Caki2 (cell line): ENCODE measurements around the gene MARCOL. TPM values are rescaled to one million over a fixed set of nuclear protein-coding genes. Genes with fewer than 3 reads are reported as not detected.

Source experiments
- DNase-seq: peaks from one replicate; pipeline ENCODE4 v3.0.0-alpha.2; 2015; ENCODE audit warnings: low read depth
- in situ Hi-C: cut with HindIII; loops from 2 replicates; pipeline ENCODE4 v1.10.0; 2016; ENCODE audit warnings: low sequenced_read_pairs, low pct_unique_long_range_greater_than_20kb, mixed read lengths
- total RNA-seq: library from RNA; depleted of rRNA; stranded (reverse); fragments of >200 nt; shearing (Covaris generic); gene quantifications from 2 replicates; pipeline ENCODE4 v1.2.3, GENCODE V29; 2014; ENCODE audit warnings: low replicate concordance; rRNA removed

Gene MARCOL
- total RNA-seq: not detected in 2 replicates

- DNase-seq: no peak
- in situ Hi-C loops: no loop called here
Observed at GRCh38 chr5:148238418-148238794, at the start of gene MARCOL. Gene MARCOL, plus strand, starts transcription at chr5:148238525. Its CDS starts 73 bp downstream, at chr5:148238598.

GRCh38 chr5:148191010-148191409 is 47.3 kb upstream of the MARCOL start:
- in situ Hi-C loops: no loop called here
- no peak for DNase-seq

GRCh38 chr5:148193202-148193601 is 45.1 kb upstream of the MARCOL start:
- in situ Hi-C loops: no loop called here
- DNase-seq: no peak

GRCh38 chr5:148201151-148201550 is 37.2 kb upstream of the MARCOL start:
- DNase-seq: no peak
- in situ Hi-C loops: no loop called here

- DNase-seq: no peak
- in situ Hi-C loops: no loop called here
Observed at GRCh38 chr5:148202531-148203203, 35.7 kb upstream of the MARCOL start, which contains the start of gene SPINK6. Gene SPINK6, plus strand, starts transcription at chr5:148203042. Its CDS starts 55 bp downstream, at chr5:148203097.

- no peak for DNase-seq
- in situ Hi-C loops: no loop called here
Observed at GRCh38 chr5:148205044-148205806, 33.1 kb upstream of the MARCOL start.

- in situ Hi-C loops: no loop called here
- no peak for DNase-seq
Observed at GRCh38 chr5:148205865-148206264, 32.5 kb upstream of the MARCOL start.

- DNase-seq: no peak
- in situ Hi-C loops: no loop called here
Observed at GRCh38 chr5:148206620-148207019, 31.7 kb upstream of the MARCOL start.

GRCh38 chr5:148208226-148208625 is 30.1 kb upstream of the MARCOL start:
- DNase-seq: no peak
- in situ Hi-C loops: no loop called here

GRCh38 chr5:148209151-148209770 is 29.1 kb upstream of the MARCOL start:
- in situ Hi-C loops: no loop called here
- no peak for DNase-seq

- no peak for DNase-seq
- in situ Hi-C loops: no loop called here
Observed at GRCh38 chr5:148214665-148215185, 23.6 kb upstream of the MARCOL start.

GRCh38 chr5:148221508-148221907 is 16.8 kb upstream of the MARCOL start:
- in situ Hi-C loops: no loop called here
- no peak for DNase-seq

- DNase-seq: no peak
- in situ Hi-C loops: no loop called here
Observed at GRCh38 chr5:148224117-148224742, 14.1 kb upstream of the MARCOL start.

- DNase-seq: no peak
- in situ Hi-C loops: no loop called here
Observed at GRCh38 chr5:148228392-148228984, 9.8 kb upstream of the MARCOL start.

GRCh38 chr5:148229840-148230239 is 8.5 kb upstream of the MARCOL start:
- DNase-seq: no peak
- in situ Hi-C loops: no loop called here

- no peak for DNase-seq
- in situ Hi-C loops: no loop called here
Observed at GRCh38 chr5:148230240-148230639, 8.1 kb upstream of the MARCOL start.

- in situ Hi-C loops: no loop called here
- no peak for DNase-seq
Observed at GRCh38 chr5:148237785-148238417, 424 bp upstream of the MARCOL start.

GRCh38 chr5:148248894-148249293 is 10.6 kb downstream of the MARCOL start:
- DNase-seq: no peak
- in situ Hi-C loops: no loop called here
